HepG2 (cell line): ENCODE results near the gene CLDN15. TPM values are rescaled to one million over a fixed set of nuclear protein-coding genes. Genes with fewer than 3 reads are reported as not detected.
A peak's percentile ranks its signal among the peaks of the same experiment; 100 is the strongest.

Source experiments
- ATF4 ChIP-seq, 2 experiments: fragments of 450-650 bp in 1 of 2; sonication (generic) in 1 of 2; formaldehyde crosslinking; IDR thresholded peaks; 2 replicates each; pipeline versions ENCODE4 v1.5.0 to v1.8.0; 2020 to 2022; ENCODE audit warnings: mild to moderate bottlenecking in 1 of 2, missing genetic modification reagents in 1 of 2
- EED ChIP-seq: sonication (generic); formaldehyde crosslinking; IDR thresholded peaks from 2 replicates; pipeline ENCODE4 v1.5.0; 2020; ENCODE audit warnings: mild to moderate bottlenecking, missing genetic modification reagents
- FOXJ3 ChIP-seq: sonication (generic); formaldehyde crosslinking; IDR thresholded peaks from 2 replicates; pipeline ENCODE4 v1.4.0; 2020; ENCODE audit warnings: missing genetic modification reagents, mild to moderate bottlenecking, borderline replicate concordance
- GTF2F1 ChIP-seq: fragments of 150-350 bp; IDR thresholded peaks from 2 replicates; pipeline ENCODE4 v1.6.1; 2014; ENCODE audit warnings: low read length
- KDM2A ChIP-seq: sonication (generic); formaldehyde crosslinking; IDR thresholded peaks from 2 replicates; pipeline ENCODE4 v1.4.0; 2020; ENCODE audit warnings: low read depth, missing genetic modification reagents, borderline replicate concordance
- KDM5A ChIP-seq: fragments of 200-600 bp; sonication (generic); IDR thresholded peaks from 2 replicates; pipeline ENCODE4 v1.7.0; 2018; ENCODE audit warnings: antibody characterized with exemption, mild to moderate bottlenecking, low read length, borderline replicate concordance
- MAF1 ChIP-seq: sonication (generic); formaldehyde crosslinking; IDR thresholded peaks from 2 replicates; pipeline ENCODE4 v1.5.0; 2020; ENCODE audit warnings: missing genetic modification reagents, borderline replicate concordance
- NFE2 ChIP-seq: sonication (generic); formaldehyde crosslinking; IDR thresholded peaks from 2 replicates; pipeline ENCODE4 v1.4.0; 2020; ENCODE audit warnings: missing genetic modification reagents
- NFKB2 ChIP-seq: sonication (generic); formaldehyde crosslinking; IDR thresholded peaks from 2 replicates; pipeline ENCODE4 v1.4.0; 2020; ENCODE audit warnings: missing genetic modification reagents, borderline replicate concordance
- NKX3-1 ChIP-seq: sonication (generic); formaldehyde crosslinking; IDR thresholded peaks from 2 replicates; pipeline ENCODE4 v1.5.0; 2020; ENCODE audit warnings: missing genetic modification reagents
- NR3C1 ChIP-seq: sonication (generic); formaldehyde crosslinking; IDR thresholded peaks from 2 replicates; pipeline ENCODE4 v1.4.0; 2020; ENCODE audit warnings: missing genetic modification reagents
- ZBTB14 ChIP-seq: sonication (generic); formaldehyde crosslinking; IDR thresholded peaks from 2 replicates; pipeline ENCODE4 v1.4.0; 2020; ENCODE audit warnings: missing genetic modification reagents
- ZBTB7A ChIP-seq: sonication (generic); formaldehyde crosslinking; IDR thresholded peaks from 2 replicates; pipeline ENCODE4 v1.8.0; 2022; ENCODE audit warnings: mild to moderate bottlenecking, missing genetic modification reagents
- ZNF275 ChIP-seq: sonication (generic); formaldehyde crosslinking; IDR thresholded peaks from 2 replicates; pipeline ENCODE4 v1.8.0; 2022; ENCODE audit warnings: missing genetic modification reagents, mild to moderate bottlenecking, inconsistent platforms, borderline replicate concordance
- ZNF44 ChIP-seq: sonication (generic); formaldehyde crosslinking; IDR thresholded peaks from 2 replicates; pipeline ENCODE4 v1.5.1; 2020; ENCODE audit warnings: mild to moderate bottlenecking, missing genetic modification reagents
- ZNF503 ChIP-seq: sonication (generic); formaldehyde crosslinking; IDR thresholded peaks from 2 replicates; pipeline ENCODE4 v1.4.0; 2020; ENCODE audit warnings: missing genetic modification reagents
- ZNF607 ChIP-seq: sonication (generic); formaldehyde crosslinking; IDR thresholded peaks from 2 replicates; pipeline ENCODE4 v1.5.1; 2020; ENCODE audit warnings: missing genetic modification reagents, mild to moderate bottlenecking, borderline replicate concordance
- ZNF687 ChIP-seq: sonication (generic); formaldehyde crosslinking; IDR thresholded peaks from 2 replicates; pipeline ENCODE4 v1.5.1; 2020; ENCODE audit warnings: mild to moderate bottlenecking, missing genetic modification reagents, moderate library complexity
- polyA plus RNA-seq, 8 experiments: library from polyadenylated mRNA; depleted of rRNA in 3 of 8; stranded (reverse) in 7 of 8; unstranded in 1 of 8; fragments of >200 nt; fragmentation: Illumina TruSeq in 4 of 8; extraction: Trizol in 4 of 8; gene quantifications; 2 replicates each; pipeline versions ENCODE4 v1.2.1 to v1.2.3, GENCODE V29; 2011 to 2016; ENCODE audit warnings: low read depth in 4 of 8, missing spikeins in 1 of 8, mixed read lengths in 1 of 8; ENCODE audit not compliant: insufficient read depth in 1 of 8
- total RNA-seq, 5 experiments: library from RNA; depleted of rRNA; stranded (reverse); fragments of >200 nt; fragmentation: Illumina TruSeq; extraction: Trizol; gene quantifications; 2 replicates each; pipeline ENCODE4 v1.2.3, GENCODE V29; 2016; ENCODE audit warnings: low read depth in 1 of 5

CLDN15 gene
- total and polyA plus RNA-seq, 2 of the 13 experiments (the other 11 are each of a cell fraction or from before 2014, with no cell fraction given) = 7.1 to 17.8 TPM

GRCh38 chr7:101245147-101245668 is 7.6 kb upstream of the CLDN15 start (continued):
- TF ChIP-seq KDM5A = peak; percentile 12; the same call in 1 of the 2 replicates
- 0 out of 2 replicates have a peak, but pooled peaks have one; percentile 10 for TF ChIP-seq ZNF687 (CRISPR knock-in tag)
- no peak for TF ChIP-seq GTF2F1
- peak; percentile 25; the same call in 1 of the 2 replicates for TF ChIP-seq KDM2A (CRISPR knock-in tag)
- no peak for TF ChIP-seq NR3C1 (CRISPR knock-in tag)
- peak; percentile 66; the same call in 1 of the 2 replicates for TF ChIP-seq ZBTB7A (CRISPR knock-in tag)
- TF ChIP-seq NFKB2 (CRISPR knock-in tag) = peak; percentile 63; the same call in 1 of the 2 replicates
- 0 out of 2 replicates have a peak, but pooled peaks have one; percentile 13 for TF ChIP-seq ZNF607
- no peak; a peak in 1 of 4 replicates for TF ChIP-seq ATF4 (CRISPR knock-in tag; IDR thresholded peaks at IDR 0.05)
- TF ChIP-seq NKX3-1 = 0 out of 2 replicates have a peak, but pooled peaks have one; percentile 50
- TF ChIP-seq FOXJ3 = no peak
- no peak; the same call in 1 of the 2 replicates for TF ChIP-seq ZNF275 (CRISPR knock-in tag)
- 0 out of 2 replicates have a peak, but pooled peaks have one; percentile 7 for TF ChIP-seq NFE2 (CRISPR knock-in tag)
- TF ChIP-seq ZNF503 = 0 out of 2 replicates have a peak, but pooled peaks have one; percentile 9
- 0 out of 2 replicates have a peak, but pooled peaks have one; percentile 13 for TF ChIP-seq ZBTB14 (CRISPR knock-in tag)
- TF ChIP-seq ZNF44 = no peak
- TF ChIP-seq MAF1 (CRISPR knock-in tag) = 0 out of 2 replicates have a peak, but pooled peaks have one; percentile 0
- 0 out of 2 replicates have a peak, but pooled peaks have one; percentile 49 for TF ChIP-seq EED
